Brain microvascular endothelial cell (primary cell): ENCODE measurements around the gene CCND1.

Source experiments
- DNase-seq: peaks from one replicate; pipeline ENCODE4 v3.0.0-alpha.2; 2020
- H3K27ac ChIP-seq: fragments of 250-450 bp; sonication (Bioruptor Pico); 2 replicates; pipeline ENCODE4 v1.5.1; 2020; ENCODE audit warnings: mild to moderate bottlenecking, moderate library complexity
- H3K27me3 ChIP-seq: fragments of 250-450 bp; sonication (Bioruptor Pico); replicated peaks from 2 replicates; pipeline ENCODE4 v1.5.1; 2020; ENCODE audit warnings: mild to moderate bottlenecking
- H3K36me3 ChIP-seq: fragments of 250-450 bp; sonication (Bioruptor Pico); replicated peaks from 2 replicates; pipeline ENCODE4 v1.5.1; 2020; ENCODE audit warnings: mild to moderate bottlenecking
- H3K4me3 ChIP-seq: 2 replicates; pipeline ENCODE4 v1.5.1; 2011; ENCODE audit warnings: low read depth, mild to moderate bottlenecking, control low read depth, low read length, moderate library complexity
- in situ Hi-C: cut with HindIII; loops from 2 replicates; pipeline ENCODE4 v1.10.0; 2017; ENCODE audit warnings: low sequenced_read_pairs, low pct_ligation_motif_present
- TF ChIP-seq, protein P1 (sequence below): IDR thresholded peaks from 2 replicates; pipeline ENCODE4 v1.5.1; 2011; ENCODE audit warnings: low read depth, mild to moderate bottlenecking, moderate library complexity, low read length, control low read depth, inconsistent platforms; ENCODE audit errors: missing control alignments

Gene CCND1

GRCh38 chr11:69647761-69648497 is 7.0 kb downstream of the CCND1 start:
- Histone ChIP-seq H3K36me3 (peaks cover 93% of the 10 kb centered on the region), H3K27ac (no peak overlapping the region), H3K4me3 (no peak overlapping the region), H3K27me3 (no peaks in the 10 kb centered on the region)
- DNase-seq: no peak
- in situ Hi-C loops: no loop called here
- TF ChIP-seq, protein P1, sequence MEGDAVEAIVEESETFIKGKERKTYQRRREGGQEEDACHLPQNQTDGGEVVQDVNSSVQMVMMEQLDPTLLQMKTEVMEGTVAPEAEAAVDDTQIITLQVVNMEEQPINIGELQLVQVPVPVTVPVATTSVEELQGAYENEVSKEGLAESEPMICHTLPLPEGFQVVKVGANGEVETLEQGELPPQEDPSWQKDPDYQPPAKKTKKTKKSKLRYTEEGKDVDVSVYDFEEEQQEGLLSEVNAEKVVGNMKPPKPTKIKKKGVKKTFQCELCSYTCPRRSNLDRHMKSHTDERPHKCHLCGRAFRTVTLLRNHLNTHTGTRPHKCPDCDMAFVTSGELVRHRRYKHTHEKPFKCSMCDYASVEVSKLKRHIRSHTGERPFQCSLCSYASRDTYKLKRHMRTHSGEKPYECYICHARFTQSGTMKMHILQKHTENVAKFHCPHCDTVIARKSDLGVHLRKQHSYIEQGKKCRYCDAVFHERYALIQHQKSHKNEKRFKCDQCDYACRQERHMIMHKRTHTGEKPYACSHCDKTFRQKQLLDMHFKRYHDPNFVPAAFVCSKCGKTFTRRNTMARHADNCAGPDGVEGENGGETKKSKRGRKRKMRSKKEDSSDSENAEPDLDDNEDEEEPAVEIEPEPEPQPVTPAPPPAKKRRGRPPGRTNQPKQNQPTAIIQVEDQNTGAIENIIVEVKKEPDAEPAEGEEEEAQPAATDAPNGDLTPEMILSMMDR: no peak

DNA sequence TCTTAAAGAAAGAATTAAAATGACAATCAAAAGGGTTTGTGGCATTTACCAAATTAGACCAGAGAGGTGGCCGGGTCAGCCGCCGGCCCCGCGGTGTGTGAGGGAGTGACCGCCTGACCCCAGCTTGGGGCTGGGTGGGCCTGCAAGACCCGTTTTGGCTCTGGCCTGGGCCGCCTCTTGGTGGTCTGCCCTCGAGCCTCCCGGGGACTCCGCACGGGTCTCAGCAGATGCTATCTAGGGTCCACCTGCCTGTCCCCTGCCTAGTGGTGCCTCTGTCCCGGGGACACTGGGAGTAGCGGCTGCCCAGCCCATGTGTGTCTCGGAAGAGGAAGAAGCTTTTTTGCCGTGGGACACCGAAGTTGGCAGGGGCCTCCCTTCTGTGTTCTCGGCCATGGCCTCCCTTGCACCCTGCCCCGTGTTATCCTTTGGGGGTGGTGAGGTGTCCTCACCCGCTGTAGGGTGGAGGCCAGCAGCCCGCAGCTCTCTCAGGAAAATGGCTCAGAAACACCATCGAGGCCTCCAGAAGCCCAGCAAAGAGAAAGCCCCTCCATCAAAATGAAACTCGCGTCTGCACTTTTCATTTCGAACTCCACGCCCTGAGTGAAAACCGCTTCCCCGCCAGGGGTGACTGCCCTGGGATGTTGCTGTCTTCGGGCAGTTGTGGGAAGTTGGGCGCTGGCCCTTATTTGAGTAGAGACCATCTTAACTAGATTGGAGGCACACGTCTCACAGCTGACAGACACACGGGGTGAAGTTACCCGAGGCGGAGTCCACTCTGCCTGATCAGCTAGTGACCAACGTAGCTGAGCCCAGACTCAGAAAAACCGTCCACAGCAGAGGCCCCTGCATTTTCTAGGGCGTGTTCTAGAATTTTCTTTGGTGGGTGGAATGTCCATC is 8.0 kb downstream of the CCND1 start:
- TF ChIP-seq, protein P1: no peak
- H3K27ac ChIP-seq: no peak overlapping the region
- DNase-seq: no peak
- H3K36me3 ChIP-seq: peaks cover 93% of the 10 kb centered on the region
- no peak overlapping the region for H3K4me3 ChIP-seq
- in situ Hi-C loops: no loop called here
- H3K27me3 ChIP-seq: no peaks in the 10 kb centered on the region

DNA sequence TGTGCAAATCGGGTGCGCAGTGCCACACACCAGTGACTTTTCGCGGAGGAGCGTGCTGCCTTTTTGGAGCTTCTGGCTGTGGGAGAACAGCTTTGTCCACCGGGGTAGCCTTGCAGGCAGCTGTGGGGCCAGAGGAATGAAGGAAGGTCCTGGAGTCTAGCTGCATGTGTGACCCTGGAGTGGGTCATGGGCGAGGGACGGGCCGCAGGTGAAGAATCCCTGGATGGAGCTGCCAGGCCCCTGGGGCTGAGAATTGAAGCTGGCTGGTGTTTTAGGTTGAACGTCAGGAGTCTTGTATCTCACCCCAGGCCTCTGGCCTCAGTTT is 8.6 kb downstream of the CCND1 start:
- H3K36me3 ChIP-seq: peaks cover 94% of the 10 kb centered on the region
- in situ Hi-C loops: no loop called here
- DNase-seq: no peak
- H3K27ac ChIP-seq: no peak overlapping the region
- no peak overlapping the region for H3K4me3 ChIP-seq
- TF ChIP-seq, protein P1: no peak
- no peaks in the 10 kb centered on the region for H3K27me3 ChIP-seq

GRCh38 chr11:69650081-69650831 is 9.3 kb downstream of the CCND1 start:
- Histone ChIP-seq H3K4me3 (no peak overlapping the region), H3K36me3 (peaks cover 87% of the 10 kb centered on the region), H3K27ac (no peak overlapping the region), H3K27me3 (no peaks in the 10 kb centered on the region)
- TF ChIP-seq, protein P1: no peak
- DNase-seq: no peak
- in situ Hi-C loops: loop anchor here (25.0 kb wide), 1 partner anchor 538 kb away; no protein-coding TSS in a partner anchor

GRCh38 chr11:69650832-69651344 is 9.9 kb downstream of the CCND1 start:
- Histone ChIP-seq H3K4me3 (no peak overlapping the region), H3K27ac (no peak overlapping the region), H3K27me3 (no peaks in the 10 kb centered on the region), H3K36me3 (peaks cover 80% of the 10 kb centered on the region)
- TF ChIP-seq, protein P1: no peak
- in situ Hi-C loops: loop anchor here (25.0 kb wide), 1 partner anchor 539 kb away; no protein-coding TSS in a partner anchor
- no peak for DNase-seq
